Measurements from ENCODE around the gene PLEKHA1. TPM values are rescaled to one million over a fixed set of nuclear protein-coding genes. Genes with fewer than 3 reads are reported as not detected.

Gene PLEKHA1
- total RNA-seq, 3 donors from 2014 or later = 39.1 to 55.0 (median 41.2) TPM

GRCh38 chr10:122390679-122391078 lies 16.2 kb downstream of the PLEKHA1 start:
- no peaks in the 10 kb centered on the region for H3K9me3 ChIP-seq
- DNase-seq = no peak
- intact Hi-C loops (cut with DNase I, micrococcal nuclease) = no loop called here
- no peaks in the 10 kb centered on the region for H3K36me3 ChIP-seq (ENCODE audit: low read depth)
- peak; percentile 74 for ATAC-seq
- H3K4me3 ChIP-seq = no peak overlapping the region
- no peaks in the 10 kb centered on the region for H3K4me1 ChIP-seq (ENCODE audit: low read depth)
- no peak for TF ChIP-seq CTCF (IDR thresholded peaks at IDR 0.05)

DNA sequence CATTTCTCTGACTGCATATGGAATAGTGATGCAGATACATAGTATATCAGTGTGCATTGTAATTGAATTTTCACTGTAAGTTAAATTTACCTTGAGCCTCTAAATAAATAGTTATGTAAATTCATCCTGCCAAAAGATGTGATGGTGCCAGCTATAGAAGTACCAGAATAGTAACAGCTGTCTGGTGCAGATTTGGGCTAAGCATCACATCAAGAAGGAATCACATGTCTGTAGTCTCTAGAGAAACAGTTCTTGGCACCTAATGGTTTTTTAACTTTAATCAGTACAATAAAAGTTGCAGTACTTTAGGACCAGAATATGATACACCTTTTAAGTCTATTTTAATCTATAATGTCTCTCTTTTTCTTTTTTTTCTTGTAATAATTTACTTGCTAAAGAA lies 17.4 kb downstream of the PLEKHA1 start:
- no peaks in the 10 kb centered on the region for H3K4me1 ChIP-seq (ENCODE audit: low read depth)
- no peaks in the 10 kb centered on the region for H3K9me3 ChIP-seq
- ATAC-seq (no peak), DNase-seq (no peak)
- intact Hi-C loops (cut with DNase I, micrococcal nuclease) = no loop called here
- no peak for TF ChIP-seq CTCF (IDR thresholded peaks at IDR 0.05)
- no peaks in the 10 kb centered on the region for H3K36me3 ChIP-seq (ENCODE audit: low read depth)
- no peak overlapping the region for H3K4me3 ChIP-seq

GRCh38 chr10:122392835-122393234 lies 18.3 kb downstream of the PLEKHA1 start:
- no peaks in the 10 kb centered on the region for H3K36me3 ChIP-seq (ENCODE audit: low read depth)
- H3K4me3 ChIP-seq = no peak overlapping the region
- H3K9me3 ChIP-seq = no peaks in the 10 kb centered on the region
- no peak for ATAC-seq
- no peak for DNase-seq
- intact Hi-C loops (cut with DNase I, micrococcal nuclease) = no loop called here
- no peaks in the 10 kb centered on the region for H3K4me1 ChIP-seq (ENCODE audit: low read depth)
- TF ChIP-seq CTCF (IDR thresholded peaks at IDR 0.05) = no peak

- Histone ChIP-seq H3K36me3 (ENCODE audit: low read depth) (no peaks in the 10 kb centered on the region), H3K9me3 (no peaks in the 10 kb centered on the region), H3K4me1 (ENCODE audit: low read depth) (no peaks in the 10 kb centered on the region), H3K4me3 (no peak overlapping the region)
- no peak for TF ChIP-seq CTCF (IDR thresholded peaks at IDR 0.05)
- DNase-seq (no peak), ATAC-seq (no peak)
- intact Hi-C loops (cut with DNase I, micrococcal nuclease) = no loop called here
These were observed 18.8 kb downstream of the PLEKHA1 start for GRCh38 chr10:122393288-122393687.

DNA sequence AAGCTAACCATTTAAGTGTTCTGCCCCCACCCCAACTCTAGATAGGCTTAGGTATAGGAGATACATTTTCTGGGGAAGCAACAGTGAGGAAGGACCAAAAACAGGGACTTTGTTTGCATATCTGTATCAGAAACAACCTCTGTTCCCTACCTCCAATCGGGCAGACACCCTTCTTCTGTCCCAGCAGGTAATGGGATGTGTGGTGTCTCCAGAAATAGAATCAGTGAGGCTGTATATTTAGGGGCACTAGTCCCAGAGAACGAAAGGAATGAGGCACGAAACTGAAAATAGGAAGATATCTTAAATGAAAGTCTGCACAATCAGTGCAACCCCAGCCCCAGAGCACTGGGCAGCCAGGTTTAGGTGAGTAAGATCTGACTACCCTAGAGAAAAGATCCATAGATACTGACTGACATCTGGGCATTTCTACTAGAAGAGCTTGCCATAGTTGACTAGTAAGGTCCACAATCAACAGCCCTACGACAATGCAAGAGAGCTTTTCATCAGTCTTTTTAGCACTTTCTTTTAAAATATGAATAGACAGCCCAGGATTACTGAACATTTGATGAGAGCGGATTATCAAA lies 28.1 kb downstream of the PLEKHA1 start:
- Histone ChIP-seq H3K4me3 (no peak overlapping the region), H3K4me1 (ENCODE audit: low read depth) (no peaks in the 10 kb centered on the region), H3K36me3 (ENCODE audit: low read depth) (no peaks in the 10 kb centered on the region), H3K9me3 (no peaks in the 10 kb centered on the region)
- intact Hi-C loops (cut with DNase I, micrococcal nuclease) = no loop called here
- ATAC-seq = no peak
- no peak for DNase-seq
- TF ChIP-seq CTCF (IDR thresholded peaks at IDR 0.05) = no peak

DNA sequence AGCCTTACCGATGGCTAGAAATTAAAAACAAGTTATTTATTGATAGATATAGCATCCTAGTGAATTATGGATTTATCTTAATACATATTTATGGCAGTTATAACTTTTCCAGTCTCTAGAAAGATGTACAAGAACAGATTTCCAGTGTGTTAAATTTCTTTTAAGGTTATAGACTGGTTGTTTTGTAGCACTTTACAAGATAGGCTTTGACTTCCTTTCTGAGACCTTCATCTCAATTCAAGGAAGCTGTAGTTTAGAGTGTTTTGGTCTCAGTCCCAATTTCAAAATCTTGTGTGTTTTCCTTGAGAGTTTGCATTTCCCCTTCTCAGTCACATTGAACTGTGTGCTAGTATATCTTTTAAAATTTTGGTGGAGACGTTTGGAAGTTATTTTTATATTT lies 30.1 kb downstream of the PLEKHA1 start:
- no peak for DNase-seq
- Histone ChIP-seq H3K9me3 (no peaks in the 10 kb centered on the region), H3K4me1 (ENCODE audit: low read depth) (no peaks in the 10 kb centered on the region), H3K4me3 (no peak overlapping the region), H3K36me3 (ENCODE audit: low read depth) (no peaks in the 10 kb centered on the region)
- ATAC-seq = no peak
- intact Hi-C loops (cut with DNase I, micrococcal nuclease) = no loop called here
- TF ChIP-seq CTCF (IDR thresholded peaks at IDR 0.05) = no peak

Data from mucosa of descending colon (tissue), 3 donors.